HFFc6 (cell line): Measurements from ENCODE around the gene PAPPA2. TPM values are rescaled to one million over a fixed set of nuclear protein-coding genes. Genes with fewer than 3 reads are reported as not detected.

Source experiments
- DNase-seq: peaks from one replicate; pipeline ENCODE4 v3.0.0-alpha.2; 2018
- H3K27ac Mint-ChIP-seq: 2 replicates; pipeline ENCODE4 v1.8.0; 2020; ENCODE audit warnings: mild to moderate bottlenecking, mixed read lengths
- H3K27me3 Mint-ChIP-seq: 2 replicates; pipeline ENCODE4 v1.8.0; 2021; ENCODE audit warnings: mild to moderate bottlenecking, moderate library complexity, mixed read lengths; ENCODE audit not compliant: insufficient read depth
- H3K36me3 Mint-ChIP-seq: 2 replicates; pipeline ENCODE4 v1.8.0; 2021; ENCODE audit warnings: low read depth, mixed read lengths
- H3K4me1 Mint-ChIP-seq: 2 replicates; pipeline ENCODE4 v1.8.0; 2020; ENCODE audit warnings: low read depth, mixed read lengths
- H3K4me3 Mint-ChIP-seq: 2 replicates; pipeline ENCODE4 v1.8.0; 2020; ENCODE audit warnings: mild to moderate bottlenecking, moderate library complexity, mixed read lengths
- H3K9me3 Mint-ChIP-seq: 2 replicates; pipeline ENCODE4 v1.8.0; 2020; ENCODE audit warnings: mild to moderate bottlenecking, mixed read lengths
- total RNA-seq, 6 experiments: library from RNA; stranded (reverse); fragmentation: NEBNext Ultra II Directional; extraction: Animal tissue kit (Norgen Biotek cat#: 25700); gene quantifications; 2 replicates in 1 of 6; 3 replicates in 5 of 6; pipeline ENCODE4 v1.2.3, GENCODE V29; 2021
- TF ChIP-seq, protein P1 (sequence below): fragments of 200-600 bp; sonication (generic); IDR thresholded peaks from 2 replicates; pipeline ENCODE4 v1.5.0; 2021; ENCODE audit warnings: antibody characterized with exemption, mild to moderate bottlenecking

The PAPPA2 gene
- total RNA-seq, 6 experiments from 2014 or later, result 0.16 to 1.1 (median 0.42) TPM

DNA sequence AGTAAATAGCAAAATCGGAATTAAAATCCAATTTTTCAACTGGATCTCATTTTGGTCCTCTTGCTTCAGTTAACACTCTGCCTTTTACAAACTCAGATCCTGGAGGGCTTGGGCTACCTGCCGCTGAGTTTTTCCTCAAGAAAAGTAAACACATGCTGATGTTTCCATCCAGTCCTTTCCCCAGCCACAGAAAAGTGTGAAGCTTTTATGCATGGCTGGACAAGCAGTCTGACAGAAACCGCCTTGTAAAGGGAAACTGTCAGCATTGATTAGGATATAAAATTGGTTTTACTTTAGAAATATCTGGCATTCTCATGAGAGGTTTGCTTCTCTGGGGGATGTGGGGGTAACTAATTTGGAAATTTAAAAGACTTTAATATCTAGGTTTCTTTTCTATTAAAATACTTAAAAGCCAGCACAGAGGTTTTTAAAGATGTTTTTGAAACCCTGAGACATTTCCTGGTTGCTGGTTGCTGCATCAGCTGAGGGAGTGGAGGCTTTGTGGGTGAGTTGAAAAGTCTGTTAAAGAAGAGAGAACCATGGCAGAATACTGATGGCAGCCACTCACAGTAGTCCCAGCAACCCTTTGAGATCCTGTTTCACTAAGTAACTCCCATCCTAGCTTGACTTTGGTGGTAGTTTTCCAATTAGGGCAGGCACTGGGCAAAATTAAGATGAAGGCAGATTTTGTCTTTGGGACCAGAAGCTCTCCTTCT is 238.3 kb downstream of the PAPPA2 start:
- no peak overlapping the region for H3K4me3 Mint-ChIP-seq
- no peaks in the 10 kb centered on the region for H3K36me3 Mint-ChIP-seq
- peaks cover 47% of the 10 kb centered on the region for H3K9me3 Mint-ChIP-seq
- DNase-seq, result no peak
- TF ChIP-seq, protein P1, sequence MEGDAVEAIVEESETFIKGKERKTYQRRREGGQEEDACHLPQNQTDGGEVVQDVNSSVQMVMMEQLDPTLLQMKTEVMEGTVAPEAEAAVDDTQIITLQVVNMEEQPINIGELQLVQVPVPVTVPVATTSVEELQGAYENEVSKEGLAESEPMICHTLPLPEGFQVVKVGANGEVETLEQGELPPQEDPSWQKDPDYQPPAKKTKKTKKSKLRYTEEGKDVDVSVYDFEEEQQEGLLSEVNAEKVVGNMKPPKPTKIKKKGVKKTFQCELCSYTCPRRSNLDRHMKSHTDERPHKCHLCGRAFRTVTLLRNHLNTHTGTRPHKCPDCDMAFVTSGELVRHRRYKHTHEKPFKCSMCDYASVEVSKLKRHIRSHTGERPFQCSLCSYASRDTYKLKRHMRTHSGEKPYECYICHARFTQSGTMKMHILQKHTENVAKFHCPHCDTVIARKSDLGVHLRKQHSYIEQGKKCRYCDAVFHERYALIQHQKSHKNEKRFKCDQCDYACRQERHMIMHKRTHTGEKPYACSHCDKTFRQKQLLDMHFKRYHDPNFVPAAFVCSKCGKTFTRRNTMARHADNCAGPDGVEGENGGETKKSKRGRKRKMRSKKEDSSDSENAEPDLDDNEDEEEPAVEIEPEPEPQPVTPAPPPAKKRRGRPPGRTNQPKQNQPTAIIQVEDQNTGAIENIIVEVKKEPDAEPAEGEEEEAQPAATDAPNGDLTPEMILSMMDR, result no peak
- no peaks in the 10 kb centered on the region for H3K4me1 Mint-ChIP-seq
- no peaks in the 10 kb centered on the region for H3K27me3 Mint-ChIP-seq
- H3K27ac Mint-ChIP-seq, result no peak overlapping the region

DNA sequence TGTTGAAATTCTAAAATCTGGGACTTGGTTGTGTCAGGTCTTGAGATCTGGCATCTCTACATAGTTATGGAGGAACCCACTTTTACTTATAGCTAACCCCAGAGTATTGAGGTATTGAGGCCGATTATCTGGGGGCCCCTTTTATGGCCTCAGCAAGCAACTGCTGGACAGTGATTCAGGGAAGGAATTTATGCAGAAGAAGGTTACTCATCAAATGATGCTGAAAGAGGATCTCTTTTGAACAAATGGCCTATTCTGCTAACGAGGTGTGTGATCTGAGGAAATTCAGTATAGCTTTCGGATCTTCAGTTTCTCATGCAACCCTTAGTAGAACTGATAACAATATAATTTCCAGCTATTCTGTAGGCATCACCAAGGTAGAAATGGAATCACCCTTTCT is 239.9 kb downstream of the PAPPA2 start:
- H3K9me3 Mint-ChIP-seq, result peaks cover 45% of the 10 kb centered on the region
- no peaks in the 10 kb centered on the region for H3K27me3 Mint-ChIP-seq
- no peak for DNase-seq
- no peaks in the 10 kb centered on the region for H3K36me3 Mint-ChIP-seq
- no peak overlapping the region for H3K27ac Mint-ChIP-seq
- no peak overlapping the region for H3K4me3 Mint-ChIP-seq
- TF ChIP-seq, protein P1, result no peak
- H3K4me1 Mint-ChIP-seq, result no peaks in the 10 kb centered on the region

DNA sequence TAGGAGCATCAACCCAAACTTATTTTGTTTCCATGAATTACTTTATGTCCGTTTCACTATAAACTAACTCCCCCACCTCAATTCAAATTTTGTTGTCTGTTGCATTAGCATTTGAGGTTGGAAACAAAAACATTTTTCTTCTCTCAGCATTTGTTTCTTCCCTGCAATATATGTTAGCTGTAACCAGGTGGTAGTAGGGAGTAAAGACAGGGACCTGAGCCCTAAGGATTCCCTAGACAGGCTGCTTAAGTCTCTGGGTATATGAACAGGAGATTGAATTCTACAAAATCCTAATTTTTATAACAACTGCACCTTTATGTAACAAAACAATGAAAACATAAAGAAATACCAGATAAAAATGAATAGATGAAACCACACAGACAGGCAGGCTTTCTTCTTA is 242.6 kb downstream of the PAPPA2 start:
- H3K4me1 Mint-ChIP-seq, result no peaks in the 10 kb centered on the region
- no peak for DNase-seq
- TF ChIP-seq, protein P1, result no peak
- no peaks in the 10 kb centered on the region for H3K36me3 Mint-ChIP-seq
- H3K4me3 Mint-ChIP-seq, result no peak overlapping the region
- no peak overlapping the region for H3K27ac Mint-ChIP-seq
- peaks cover 30% of the 10 kb centered on the region for H3K9me3 Mint-ChIP-seq
- no peaks in the 10 kb centered on the region for H3K27me3 Mint-ChIP-seq

DNA sequence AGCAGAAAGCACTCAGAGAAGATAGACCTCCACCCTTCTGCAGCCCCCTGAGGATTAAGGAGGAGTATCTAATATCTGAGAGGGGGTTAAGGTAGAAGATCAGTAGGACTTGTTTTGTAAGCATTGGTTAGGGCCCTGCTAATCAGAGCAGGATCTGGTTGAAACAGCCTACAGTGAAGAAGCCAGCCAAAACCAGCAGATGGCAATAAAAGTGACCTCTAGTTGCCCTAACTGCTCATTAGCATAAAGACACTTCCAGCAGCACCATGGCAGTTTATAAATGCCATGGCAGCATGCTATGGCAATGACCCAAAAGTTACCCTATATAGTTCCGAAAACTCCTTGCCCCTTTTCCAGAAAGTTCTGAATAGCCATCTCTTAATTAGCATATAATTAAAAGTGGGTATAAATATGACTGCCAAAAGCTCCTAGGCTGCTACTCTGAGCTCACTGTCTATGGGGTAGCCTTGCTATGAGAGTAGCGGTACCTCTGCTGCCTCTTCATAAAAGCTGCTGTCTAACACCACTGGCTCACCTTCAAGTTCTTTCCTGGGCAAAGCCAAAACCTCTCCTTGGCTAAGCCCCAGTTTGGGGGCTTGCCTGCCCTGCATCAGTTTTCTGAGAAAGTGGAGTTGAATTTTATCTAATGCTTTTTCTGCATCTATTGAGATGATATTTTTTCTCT is 254.2 kb downstream of the PAPPA2 start:
- Mint-ChIP-seq H3K4me1 (no peaks in the 10 kb centered on the region), H3K27me3 (no peaks in the 10 kb centered on the region), H3K36me3 (no peaks in the 10 kb centered on the region), H3K4me3 (no peak overlapping the region), H3K27ac (no peak overlapping the region), H3K9me3 (peaks cover 35% of the 10 kb centered on the region)
- no peak for DNase-seq
- TF ChIP-seq, protein P1, result no peak

DNA sequence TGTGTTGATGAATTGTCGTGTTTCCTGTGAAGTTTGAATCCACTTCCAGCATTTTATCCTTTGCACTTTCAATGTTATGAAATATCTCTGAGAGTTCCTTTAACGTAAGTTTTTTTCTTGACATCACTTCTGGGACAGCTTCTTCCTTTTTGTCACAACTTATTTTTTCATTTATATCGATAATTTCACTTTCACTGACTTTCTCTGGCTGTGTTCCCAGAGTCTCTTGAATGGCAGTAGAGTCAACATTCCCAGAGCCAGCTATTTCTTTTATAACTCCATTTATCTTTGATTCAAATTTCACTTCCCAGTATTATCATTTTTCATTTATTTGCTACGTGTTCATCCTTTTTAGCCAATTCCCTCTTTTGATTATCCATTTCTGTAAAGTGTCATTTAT is 256.5 kb downstream of the PAPPA2 start:
- Mint-ChIP-seq H3K9me3 (peaks cover 30% of the 10 kb centered on the region), H3K27me3 (no peaks in the 10 kb centered on the region), H3K36me3 (no peaks in the 10 kb centered on the region), H3K4me3 (no peak overlapping the region), H3K4me1 (no peaks in the 10 kb centered on the region), H3K27ac (no peak overlapping the region)
- TF ChIP-seq, protein P1, result no peak
- no peak for DNase-seq
